Upper lobe of left lung (tissue), 4 donors: ENCODE data around the gene FDXR.

Source experiments
- CTCF ChIP-seq, 6 experiments: fragments of 450-650 bp in 4 of 6; fragments of 200-600 bp in 2 of 6; sonication (generic) in 2 of 6; IDR thresholded peaks; one replicate each; pipeline ENCODE4 v1.5.1; 2016 to 2019; ENCODE audit warnings: antibody characterized with exemption in 6 of 6
- POLR2A ChIP-seq, 4 donors: fragments of 450-650 bp; IDR thresholded peaks; one replicate each; pipeline ENCODE4 v1.5.1; 2016 to 2017; ENCODE audit warnings: antibody characterized with exemption in 4 of 4, mild to moderate bottlenecking in 2 of 4

DNA sequence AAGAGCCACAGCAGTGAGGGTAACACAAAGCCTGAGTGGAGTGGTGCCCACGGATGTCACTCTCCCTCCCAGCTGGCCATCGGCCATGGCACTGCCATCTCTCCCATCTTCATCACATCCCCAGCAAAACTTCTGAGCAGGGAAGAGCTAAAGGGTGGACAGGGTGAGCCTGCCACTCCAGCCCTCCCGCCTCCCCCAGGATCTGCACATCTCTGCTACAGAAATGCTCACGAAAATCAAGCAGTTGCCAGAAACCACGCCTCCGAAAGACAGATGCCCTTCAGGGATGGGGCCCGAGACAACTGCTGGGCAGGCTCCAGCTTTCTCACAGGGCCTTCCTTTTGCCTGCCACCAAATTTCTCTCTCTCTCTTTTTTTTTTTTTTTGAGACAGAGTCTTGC is 16.7 kb downstream of the FDXR start:
- no peak for TF ChIP-seq CTCF (IDR thresholded peaks at IDR 0.05)
- no peak for TF ChIP-seq POLR2A (IDR thresholded peaks at IDR 0.05)
